Erythroblast (primary cell): Measurements from ENCODE around the gene ALDH4A1.

Experiments
- GATA1 ChIP-seq: IDR thresholded peaks from 2 replicates; pipeline ENCODE4 v1.6.1; 2011; ENCODE audit warnings: low read depth, mild to moderate bottlenecking, control low read depth, low read length, moderate library complexity
- POLR2A ChIP-seq: IDR thresholded peaks from 2 replicates; pipeline ENCODE4 v1.6.1; 2011; ENCODE audit warnings: mild to moderate bottlenecking, low read length

DNA sequence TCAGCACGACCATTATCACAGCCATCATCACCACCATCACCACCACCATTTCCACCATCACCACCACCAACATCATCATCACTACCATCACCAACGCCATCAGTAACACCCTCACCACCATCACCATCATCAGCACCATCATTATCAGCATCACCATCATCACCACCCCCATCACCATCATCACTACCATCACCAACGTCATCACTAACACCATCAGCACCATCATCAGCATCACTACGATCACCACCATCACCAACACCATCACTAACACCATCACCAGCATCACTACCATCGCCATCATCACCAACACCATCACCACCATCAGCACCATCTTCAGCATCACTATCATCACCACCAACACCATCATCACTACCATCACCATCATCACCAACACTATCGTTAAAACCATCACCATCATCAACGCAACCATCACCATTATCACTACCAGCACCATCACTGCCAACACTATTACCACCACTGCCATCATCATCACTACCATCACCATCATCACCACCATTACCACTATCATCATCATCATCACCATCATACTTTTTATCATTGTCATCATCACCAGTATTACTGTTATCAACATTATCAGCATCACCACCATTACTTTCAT, 44.2 kb downstream of the ALDH4A1 start:
- TF ChIP-seq POLR2A, result no peak
- TF ChIP-seq GATA1, result no peak
